HG03342 (cell line): ENCODE measurements around the gene MBTPS1.

Source experiments
- ATAC-seq: cut with Tn5 transposase; IDR thresholded peaks from one replicate; pipeline ENCODE4 v1.9.1; 2021; ENCODE audit warnings: mild to moderate bottlenecking, moderate library complexity; ENCODE audit not compliant: unreplicated experiment

MBTPS1 gene

GRCh38 chr16:84105301-84105815 lies 11.4 kb downstream of the MBTPS1 start:
- ATAC-seq: no peak

DNA sequence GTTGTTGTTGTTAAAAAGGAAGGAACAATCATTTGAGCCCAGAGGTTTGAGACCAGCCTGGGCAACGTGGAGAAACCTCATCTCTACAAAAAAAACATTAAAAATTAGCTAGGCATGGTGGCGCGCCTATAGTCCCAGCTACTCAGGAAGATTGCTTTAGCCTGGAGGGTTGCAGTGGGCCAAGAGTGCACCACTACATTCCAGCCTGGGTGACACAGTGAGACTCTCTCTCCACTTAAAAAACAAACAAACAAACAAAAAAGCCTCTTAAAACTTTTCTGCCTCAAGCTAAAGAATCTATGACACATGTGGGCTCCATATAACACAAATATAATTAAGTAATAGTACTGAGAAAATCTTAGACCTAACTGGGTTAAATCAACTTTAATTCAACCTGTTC lies 12.5 kb downstream of the MBTPS1 start:
- ATAC-seq: no peak

- ATAC-seq: no peak
Observed at GRCh38 chr16:84103678-84104077, 13.1 kb downstream of the MBTPS1 start.

GRCh38 chr16:84098939-84099338 lies 17.8 kb downstream of the MBTPS1 start:
- ATAC-seq: no peak

GRCh38 chr16:84096447-84097005 lies 20.2 kb downstream of the MBTPS1 start:
- ATAC-seq: no peak

- ATAC-seq: no peak
Observed at GRCh38 chr16:84095466-84095865, 21.3 kb downstream of the MBTPS1 start.

- ATAC-seq: no peak
Observed at GRCh38 chr16:84093879-84094270, 22.9 kb downstream of the MBTPS1 start.

GRCh38 chr16:84093120-84093878 lies 23.4 kb downstream of the MBTPS1 start:
- ATAC-seq: no peak

DNA sequence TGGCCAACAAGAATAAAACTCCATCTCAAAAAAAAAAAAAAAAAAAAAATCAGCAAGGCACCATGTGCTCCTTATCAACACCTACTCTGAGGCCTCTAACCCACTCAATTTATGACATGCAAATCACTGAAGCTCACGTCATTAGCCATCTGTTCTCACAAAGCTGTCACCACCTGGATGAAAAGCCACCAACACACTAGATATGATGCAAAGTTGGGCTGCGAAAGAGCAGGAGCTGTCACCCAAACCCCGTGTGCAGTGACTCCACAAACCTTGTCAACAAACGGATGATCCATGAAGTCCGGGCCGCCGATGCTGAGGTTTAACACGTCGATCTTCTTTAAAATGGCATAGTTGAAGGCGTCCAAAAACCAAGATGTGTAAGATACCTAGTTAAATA lies 25.3 kb downstream of the MBTPS1 start:
- no peak for ATAC-seq

GRCh38 chr16:84090211-84090610 lies 26.5 kb downstream of the MBTPS1 start:
- no peak for ATAC-seq

GRCh38 chr16:84088695-84089395 lies 27.9 kb downstream of the MBTPS1 start:
- peak; percentile 86 for ATAC-seq

GRCh38 chr16:84087466-84088151 lies 29.1 kb downstream of the MBTPS1 start:
- ATAC-seq: no peak

DNA sequence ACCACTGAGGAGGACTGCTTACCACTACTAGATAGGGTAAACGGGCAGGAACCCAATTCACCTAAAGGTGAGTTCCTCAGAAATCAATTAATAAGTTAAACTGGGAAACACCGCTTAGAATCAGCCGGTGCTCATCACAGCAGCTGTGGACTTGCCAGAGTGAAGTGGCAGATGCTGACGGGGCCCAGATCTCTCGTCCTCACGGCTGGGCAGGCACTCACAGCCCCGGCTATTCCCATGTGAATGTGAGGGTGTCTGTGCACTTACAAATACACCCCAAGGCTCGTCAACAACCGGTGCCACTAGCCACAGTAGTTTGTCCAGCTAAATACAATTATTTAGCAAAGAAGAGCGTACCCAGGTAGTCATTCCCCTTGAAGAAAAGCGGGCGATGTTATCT lies 29.7 kb downstream of the MBTPS1 start:
- ATAC-seq: no peak

GRCh38 chr16:84086341-84086740 lies 30.4 kb downstream of the MBTPS1 start:
- no peak for ATAC-seq

GRCh38 chr16:84085773-84086172 lies 31.0 kb downstream of the MBTPS1 start:
- ATAC-seq: no peak

GRCh38 chr16:84085271-84085667 lies 31.5 kb downstream of the MBTPS1 start:
- ATAC-seq: no peak

- ATAC-seq: peak; percentile 43
Observed at GRCh38 chr16:84084570-84085270, 32.0 kb downstream of the MBTPS1 start.

- ATAC-seq: no peak
Observed at GRCh38 chr16:84082835-84083569, 33.7 kb downstream of the MBTPS1 start.

DNA sequence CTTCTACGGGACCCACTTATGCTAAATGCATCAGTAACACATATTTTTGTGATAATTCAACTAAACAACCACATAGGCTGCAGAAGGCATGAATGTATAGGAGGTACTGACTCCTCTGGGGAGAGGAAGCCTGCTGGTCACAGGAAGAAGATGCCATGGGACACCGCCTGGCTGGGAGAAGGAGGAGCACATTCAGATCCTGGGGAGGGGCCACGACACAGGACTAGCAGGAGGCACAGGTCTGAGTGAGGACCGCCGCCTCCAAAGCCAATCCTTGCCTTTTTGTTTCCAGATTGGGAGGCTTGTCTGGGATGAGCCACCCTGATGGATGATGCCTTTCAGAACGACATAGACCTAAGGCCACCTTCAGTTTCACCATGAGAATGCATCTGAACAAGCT lies 34.6 kb downstream of the MBTPS1 start:
- no peak for ATAC-seq

GRCh38 chr16:84081446-84081989 lies 35.2 kb downstream of the MBTPS1 start:
- no peak for ATAC-seq
